Muscle of leg (tissue), 16 donors: ENCODE measurements around the gene DPM2. TPM values are rescaled to one million over a fixed set of nuclear protein-coding genes. Genes with fewer than 3 reads are reported as not detected.

ENCODE experiments used
- DNase-seq: peaks from one replicate; pipeline ENCODE4 v3.0.0; 2013
- H3K27ac ChIP-seq: one replicate; pipeline ENCODE4 v1.5.1; 2013; ENCODE audit warnings: mild to moderate bottlenecking, low read length, control low read depth
- H3K27me3 ChIP-seq: one replicate; pipeline ENCODE4 v1.6.1; 2013; ENCODE audit warnings: low read length; ENCODE audit not compliant: control insufficient read depth, insufficient read depth
- H3K36me3 ChIP-seq: one replicate; pipeline ENCODE4 v1.6.1; 2013; ENCODE audit warnings: low read length; ENCODE audit not compliant: control insufficient read depth, insufficient read depth
- H3K4me1 ChIP-seq: one replicate; pipeline ENCODE4 v1.6.1; 2013; ENCODE audit warnings: low read length; ENCODE audit not compliant: control insufficient read depth, insufficient read depth
- H3K4me3 ChIP-seq: one replicate; pipeline ENCODE4 v1.5.1; 2013; ENCODE audit warnings: low read length, control low read depth
- H3K9me3 ChIP-seq: replicated peaks from 2 replicates; pipeline ENCODE4 v1.6.1; 2013; ENCODE audit warnings: low read depth, low read length; ENCODE audit not compliant: control insufficient read depth
- WGBS: methylation state at CpG from one replicate; pipeline ENCODE4 v1.1.5; 2013; ENCODE audit warnings: missing lambda C conversion rate; ENCODE audit not compliant: insufficient coverage; 5-methylcytosine and 5-hydroxymethylcytosine counted together
- long read RNA-seq, 11 donors: transcript quantifications; one replicate each; lab custom pipeline, GENCODE V29; 2026
- polyA plus RNA-seq, 8 donors: library from polyadenylated mRNA; unstranded; fragments of 120-200 nt; gene quantifications; one replicate each; pipeline versions ENCODE4 v1.2.1 to v1.2.3, GENCODE V29; 2013; ENCODE audit warnings: inconsistent platforms in 1 of 8, low replicate concordance in 1 of 8; ENCODE audit not compliant: insufficient read length in 8 of 8, insufficient read depth in 1 of 8
- total RNA-seq: library from RNA; stranded (reverse); fragments of 120-200 nt; gene quantifications from one replicate; pipeline ENCODE4 v1.2.4, GENCODE V29; 2013

Gene DPM2, protein sequence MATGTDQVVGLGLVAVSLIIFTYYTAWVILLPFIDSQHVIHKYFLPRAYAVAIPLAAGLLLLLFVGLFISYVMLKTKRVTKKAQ
- total RNA-seq, result 16.7 TPM
- polyA plus RNA-seq, result 10 to 100 TPM; 20.0 to 26.8 (median 23.6) TPM
- long read RNA-seq, donor 1, partial matches to known transcripts, result 0 of 5 reads
- long read RNA-seq, donor 1, other reads (novel, unspliced or antisense), result 0 of 5 reads
- long read RNA-seq, donor 2, partial matches to known transcripts, result 0 of 3 reads
- long read RNA-seq, donor 2, other reads (novel, unspliced or antisense), result 0 of 3 reads
- long read RNA-seq, donor 3, transcript DPM2-201 (4 exons, 1,542 nt), result major isoform, 14 of 17 reads
- long read RNA-seq, donor 3, partial matches to known transcripts, result 0 of 17 reads
- long read RNA-seq, donor 3, other reads (novel, unspliced or antisense), result 0 of 17 reads
- long read RNA-seq, donor 4, transcript DPM2-201 (4 exons, 1,542 nt), result major isoform, 10 of 12 reads
- long read RNA-seq, donor 4, partial matches to known transcripts, result 0 of 12 reads
- long read RNA-seq, donor 4, other reads (novel, unspliced or antisense), result 0 of 12 reads
- long read RNA-seq, donor 5, transcript DPM2-203 (3 exons, 928 nt), result minor isoform, 6 of 50 reads
- long read RNA-seq, donor 5, transcript DPM2-201 (4 exons, 1,542 nt), result major isoform, 29 of 50 reads
- long read RNA-seq, donor 5, partial matches to known transcripts, result 14 of 50 reads
- long read RNA-seq, donor 5, other reads (novel, unspliced or antisense), result 0 of 50 reads
- long read RNA-seq, donor 6, transcript DPM2-201 (4 exons, 1,542 nt), result major isoform, 18 of 39 reads
- long read RNA-seq, donor 6, transcript DPM2-203 (3 exons, 928 nt), result minor isoform, 7 of 39 reads
- long read RNA-seq, donor 6, partial matches to known transcripts, result 10 of 39 reads
- long read RNA-seq, donor 6, other reads (novel, unspliced or antisense), result 0 of 39 reads
- long read RNA-seq, donor 7, transcript DPM2-201 (4 exons, 1,542 nt), result major isoform, 11 of 16 reads
- long read RNA-seq, donor 7, partial matches to known transcripts, result 0 of 16 reads
- long read RNA-seq, donor 7, other reads (novel, unspliced or antisense), result 0 of 16 reads
- long read RNA-seq, donor 8, transcript DPM2-203 (3 exons, 928 nt), result minor isoform, 5 of 21 reads
- long read RNA-seq, donor 8, transcript DPM2-201 (4 exons, 1,542 nt), result major isoform, 11 of 21 reads
- long read RNA-seq, donor 8, partial matches to known transcripts, result 5 of 21 reads
- long read RNA-seq, donor 8, other reads (novel, unspliced or antisense), result 0 of 21 reads
- long read RNA-seq, donor 9, transcript DPM2-201 (4 exons, 1,542 nt), result major isoform, 11 of 15 reads
- long read RNA-seq, donor 9, partial matches to known transcripts, result 0 of 15 reads
- long read RNA-seq, donor 9, other reads (novel, unspliced or antisense), result 0 of 15 reads
- long read RNA-seq, donor 10, transcript DPM2-203 (3 exons, 928 nt), result minor isoform, 5 of 27 reads
- long read RNA-seq, donor 10, transcript DPM2-201 (4 exons, 1,542 nt), result major isoform, 21 of 27 reads
- long read RNA-seq, donor 10, partial matches to known transcripts, result 0 of 27 reads
- long read RNA-seq, donor 10, other reads (novel, unspliced or antisense), result 0 of 27 reads
- long read RNA-seq, donor 11, transcript DPM2-201 (4 exons, 1,542 nt), result major isoform, 12 of 17 reads
- long read RNA-seq, donor 11, partial matches to known transcripts, result 0 of 17 reads
- long read RNA-seq, donor 11, other reads (novel, unspliced or antisense), result 0 of 17 reads

DNA sequence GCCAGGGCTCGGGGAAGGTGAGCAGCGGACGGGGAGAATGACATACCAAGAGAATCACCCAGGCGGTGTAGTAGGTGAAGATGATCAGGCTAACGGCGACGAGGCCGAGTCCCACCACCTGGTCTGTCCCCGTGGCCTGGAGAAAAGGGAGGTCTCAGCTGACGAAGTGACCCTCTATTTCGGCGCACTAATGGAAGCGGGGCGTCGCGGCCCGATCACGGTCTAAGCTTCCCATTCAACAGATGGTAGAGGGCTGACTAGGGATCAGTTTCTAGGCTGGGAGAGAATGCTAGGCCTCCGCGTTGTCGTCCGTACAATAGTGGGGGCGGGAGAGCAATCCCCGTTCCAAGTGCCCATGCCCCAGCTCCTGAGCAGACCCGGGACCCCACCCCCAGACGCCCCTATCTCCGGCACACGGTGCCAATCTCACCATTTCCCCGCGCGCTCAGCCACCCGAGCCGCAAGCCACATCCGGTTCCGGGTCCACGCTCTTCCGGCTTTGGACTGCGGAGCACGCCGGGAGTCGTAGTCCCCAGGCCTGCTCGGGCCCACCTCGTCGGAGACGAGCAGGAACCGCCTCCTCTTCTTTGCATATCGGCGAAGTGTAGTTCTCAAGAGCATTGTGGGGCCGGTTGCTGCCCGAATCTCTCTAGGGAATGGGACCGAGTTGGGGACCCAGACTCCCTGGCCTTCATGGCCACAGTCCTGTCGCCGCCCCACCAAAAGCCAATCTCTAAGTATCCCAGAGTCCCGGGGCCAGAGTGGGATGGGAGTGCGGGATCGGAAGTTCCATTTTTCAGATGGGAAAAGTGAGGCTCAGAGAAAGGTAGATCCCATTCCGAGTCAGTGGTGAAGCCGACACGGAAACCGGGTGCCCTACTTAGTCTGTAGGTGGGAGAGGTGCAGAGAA lies at the start of gene DPM2:
Gene DPM2 (minus strand): TSS at position 467 of the 910 bp plus-strand sequence. CDS start 34 bp downstream, at position 433.
- peak within 1 kb of the TSS; percentile 91 for H3K4me3 ChIP-seq
- under 1% methylated on average over 52 of the region's 60 CpGs for WGBS
- peaks cover 37% of the 10 kb centered on the region for H3K4me1 ChIP-seq
- peak within 1 kb of the TSS; percentile 76 for H3K27ac ChIP-seq
- DNase-seq, result peak; percentile 95
- H3K36me3 ChIP-seq, result peaks cover 42% of the 10 kb centered on the region
- no peaks in the 10 kb centered on the region for H3K9me3 ChIP-seq
- no peaks in the 10 kb centered on the region for H3K27me3 ChIP-seq

DNA sequence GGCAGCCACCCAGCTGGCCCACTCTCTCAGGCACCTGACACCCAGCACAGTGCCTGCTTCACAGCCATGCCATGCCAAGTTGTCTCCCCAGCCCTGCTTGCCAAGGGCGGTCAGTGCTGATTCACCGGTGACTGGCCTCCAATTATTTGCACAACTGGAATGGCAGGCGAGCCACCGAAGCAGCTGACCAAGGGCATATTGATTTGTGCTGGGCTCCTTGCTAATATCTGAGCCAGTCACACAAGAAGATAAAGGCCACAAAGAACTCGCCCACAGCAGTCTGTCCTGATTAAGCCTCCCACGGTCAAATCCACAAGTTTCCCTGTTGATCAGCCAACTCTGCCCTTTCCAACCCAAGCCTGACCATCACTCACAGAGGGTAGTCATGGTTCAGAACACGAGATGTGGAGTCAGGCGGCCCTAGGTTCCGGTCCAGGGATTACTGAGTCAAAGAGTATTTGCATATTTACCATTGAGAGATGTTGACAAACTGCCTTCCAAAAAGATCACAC lies 49.5 kb upstream of the DPM2 start:
- no peaks in the 10 kb centered on the region for H3K27me3 ChIP-seq
- H3K36me3 ChIP-seq, result no peaks in the 10 kb centered on the region
- H3K4me1 ChIP-seq, result no peaks in the 10 kb centered on the region
- no peaks in the 10 kb centered on the region for H3K9me3 ChIP-seq
- 93% methylated on average over 4 of the region's 9 CpGs for WGBS
- no peak for DNase-seq
- H3K4me3 ChIP-seq, result no peak overlapping the region
- H3K27ac ChIP-seq, result no peak overlapping the region

DNA sequence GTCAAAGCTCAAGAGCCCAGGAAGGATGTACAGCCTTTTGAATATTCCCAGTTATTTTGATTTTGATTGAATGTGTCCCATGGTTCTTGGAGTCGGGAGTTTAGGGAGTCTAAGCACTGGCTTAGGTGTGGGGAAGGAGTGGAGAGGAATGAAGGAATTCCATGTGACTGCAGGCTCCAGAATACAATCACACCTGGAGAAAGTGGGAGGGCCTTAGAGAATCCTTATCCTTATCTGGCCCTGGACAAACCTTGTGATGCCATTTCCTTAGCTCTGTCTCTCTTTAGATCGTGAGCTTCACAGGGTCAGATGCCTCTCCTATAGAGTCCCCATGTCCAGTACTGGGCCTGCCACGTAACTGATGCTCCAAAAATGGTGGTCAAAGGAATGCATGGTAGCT lies 47.4 kb upstream of the DPM2 start:
- H3K27ac ChIP-seq, result no peak overlapping the region
- H3K27me3 ChIP-seq, result no peaks in the 10 kb centered on the region
- WGBS, result 67% methylated on average over 3 of the region's 3 CpGs
- no peaks in the 10 kb centered on the region for H3K9me3 ChIP-seq
- H3K4me1 ChIP-seq, result peaks cover 10% of the 10 kb centered on the region
- H3K36me3 ChIP-seq, result no peaks in the 10 kb centered on the region
- DNase-seq, result no peak
- no peak overlapping the region for H3K4me3 ChIP-seq

DNA sequence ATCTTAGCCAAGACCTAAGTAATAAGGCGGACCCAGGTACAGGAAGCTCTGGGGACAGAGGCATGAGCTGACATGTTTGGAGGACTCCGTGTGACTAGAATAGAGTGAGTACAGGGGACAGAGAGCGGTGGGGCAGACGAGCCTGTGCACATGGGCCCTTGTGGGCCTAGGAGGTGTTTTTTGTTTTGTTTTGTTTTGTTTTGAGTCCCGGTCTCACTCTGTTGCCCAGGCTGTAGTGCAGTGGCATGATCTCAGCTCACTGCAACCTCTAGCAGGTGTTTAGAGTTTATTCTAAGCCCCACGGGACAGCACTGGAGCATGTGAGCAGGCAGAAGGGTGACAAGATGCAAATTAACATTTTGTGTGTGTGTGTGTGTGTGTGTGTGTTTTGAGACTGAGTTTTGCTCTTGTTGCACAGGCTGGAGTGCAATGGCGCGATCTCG lies 46.2 kb upstream of the DPM2 start:
- WGBS, result 72% methylated on average over 9 of the region's 9 CpGs
- Histone ChIP-seq H3K9me3 (no peaks in the 10 kb centered on the region), H3K27me3 (no peaks in the 10 kb centered on the region), H3K4me3 (no peak overlapping the region), H3K4me1 (peaks cover 21% of the 10 kb centered on the region), H3K36me3 (no peaks in the 10 kb centered on the region), H3K27ac (no peak overlapping the region)
- DNase-seq, result no peak

GRCh38 chr9:127982912-127983311 lies 45.3 kb upstream of the DPM2 start:
- Histone ChIP-seq H3K36me3 (no peaks in the 10 kb centered on the region), H3K4me3 (no peak overlapping the region), H3K27me3 (no peaks in the 10 kb centered on the region), H3K4me1 (peaks cover 30% of the 10 kb centered on the region), H3K9me3 (no peaks in the 10 kb centered on the region), H3K27ac (no peak overlapping the region)
- WGBS, result no CpG with 5 or more reads among the region's 1 CpG
- no peak for DNase-seq

- Histone ChIP-seq H3K4me3 (peak overlapping the region; percentile 58), H3K36me3 (peaks cover 4% of the 10 kb centered on the region), H3K4me1 (peaks cover 43% of the 10 kb centered on the region), H3K27me3 (no peaks in the 10 kb centered on the region), H3K9me3 (no peaks in the 10 kb centered on the region), H3K27ac (peak overlapping the region; percentile 91)
- DNase-seq, result no peak
- 58% methylated on average over 10 of the region's 11 CpGs for WGBS
Measured at GRCh38 chr9:127981559-127982121, 44.0 kb upstream of the DPM2 start.

DNA sequence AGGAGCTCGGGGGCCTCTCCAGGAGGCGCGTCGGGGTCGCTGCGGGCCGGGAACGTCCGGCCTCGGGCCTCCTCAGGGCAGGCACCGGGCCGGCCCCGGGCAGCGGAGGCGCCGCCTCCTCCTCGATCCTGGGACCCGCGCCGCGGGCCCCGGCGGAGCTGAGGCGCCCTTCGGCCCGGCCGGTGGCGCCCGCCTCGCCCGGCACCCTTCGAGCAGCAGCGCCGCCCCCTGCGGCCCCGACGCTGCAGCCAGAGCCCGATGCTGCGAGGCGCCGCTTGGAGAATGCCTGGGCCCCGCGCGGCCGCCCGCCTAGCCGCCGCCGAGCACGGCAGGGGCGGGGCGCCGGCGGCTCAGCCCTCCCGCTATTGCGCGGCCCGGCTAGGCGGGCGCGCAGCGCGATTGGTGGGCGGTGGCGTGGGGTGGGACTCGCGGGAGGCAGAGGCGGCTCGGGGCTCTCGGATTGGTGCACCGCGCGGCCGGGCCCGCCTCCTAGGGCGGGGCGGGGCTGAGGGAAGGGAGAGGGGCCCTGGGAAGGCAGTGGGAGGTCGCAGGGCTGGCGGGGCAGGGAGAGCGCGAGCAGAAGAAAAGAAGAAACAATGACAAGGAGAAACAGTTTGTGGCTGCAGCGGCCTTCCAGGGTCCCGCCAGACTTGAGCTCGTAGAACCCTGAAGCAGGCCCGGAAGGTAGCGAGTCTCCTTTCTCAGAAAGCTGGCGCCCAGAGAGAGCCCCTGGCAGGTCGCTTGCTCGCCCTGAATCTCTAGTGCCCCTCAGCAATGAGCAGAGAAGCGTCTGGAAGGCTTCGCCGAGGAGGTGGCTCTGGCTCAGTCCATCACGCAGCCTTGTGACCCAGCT lies 43.3 kb upstream of the DPM2 start, which contains the start of gene EEIG1:
Gene EEIG1 (minus strand): TSS at position 284 of the 853 bp plus-strand sequence. CDS start 852 bp downstream, outside the sequence.
- peak within 1 kb of the TSS; percentile 91 for H3K27ac ChIP-seq
- H3K36me3 ChIP-seq, result peaks cover 5% of the 10 kb centered on the region
- no peaks in the 10 kb centered on the region for H3K27me3 ChIP-seq
- under 1% methylated on average over 90 of the region's 93 CpGs for WGBS
- peaks cover 50% of the 10 kb centered on the region for H3K4me1 ChIP-seq
- peak within 1 kb of the TSS; percentile 82 for H3K4me3 ChIP-seq
- no peaks in the 10 kb centered on the region for H3K9me3 ChIP-seq
- DNase-seq, result peak; percentile 98
